Stimulated activated CD8-positive, alpha-beta memory T cell treated with anti-CD3 and anti-CD28 coated beads, Interleukin-15, amount 100 ng/mL, for 1 hour (primary cell): Measurements from ENCODE around the gene IDI2.
"Not testable (repeated sequence)": the region's sequence is repeated elsewhere in the genome, so short reads cannot be mapped to it uniquely, and the experiment has no call there.

Experiments
- DNase-seq: peaks from one replicate; pipeline ENCODE4 v3.0.0-alpha.2; 2020; ENCODE audit warnings: low read depth

Gene IDI2

DNA sequence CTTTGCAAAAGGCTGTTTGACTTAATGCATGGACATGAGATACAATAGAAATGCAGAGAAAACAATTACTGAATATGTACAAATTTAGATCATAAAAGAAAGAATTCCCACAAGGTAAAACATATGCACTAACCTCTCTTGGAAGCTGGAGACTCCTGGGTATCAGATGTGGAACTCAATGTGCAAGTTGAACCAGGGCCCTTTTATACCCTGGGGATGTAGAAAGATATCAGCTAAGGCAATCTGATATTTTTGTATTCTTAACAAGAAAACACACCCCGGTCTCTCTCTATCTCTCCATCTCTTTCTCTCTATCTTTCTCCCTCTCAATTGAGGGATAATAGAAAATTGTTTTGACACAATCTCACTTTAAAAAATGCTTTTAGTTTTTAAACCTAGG is at the start of gene IDI2:
TSS of gene IDI2 (minus strand) at position 177 of the 400 bp plus-strand sequence. CDS start 1,136 bp downstream, outside the sequence.
- no peak for DNase-seq

DNA sequence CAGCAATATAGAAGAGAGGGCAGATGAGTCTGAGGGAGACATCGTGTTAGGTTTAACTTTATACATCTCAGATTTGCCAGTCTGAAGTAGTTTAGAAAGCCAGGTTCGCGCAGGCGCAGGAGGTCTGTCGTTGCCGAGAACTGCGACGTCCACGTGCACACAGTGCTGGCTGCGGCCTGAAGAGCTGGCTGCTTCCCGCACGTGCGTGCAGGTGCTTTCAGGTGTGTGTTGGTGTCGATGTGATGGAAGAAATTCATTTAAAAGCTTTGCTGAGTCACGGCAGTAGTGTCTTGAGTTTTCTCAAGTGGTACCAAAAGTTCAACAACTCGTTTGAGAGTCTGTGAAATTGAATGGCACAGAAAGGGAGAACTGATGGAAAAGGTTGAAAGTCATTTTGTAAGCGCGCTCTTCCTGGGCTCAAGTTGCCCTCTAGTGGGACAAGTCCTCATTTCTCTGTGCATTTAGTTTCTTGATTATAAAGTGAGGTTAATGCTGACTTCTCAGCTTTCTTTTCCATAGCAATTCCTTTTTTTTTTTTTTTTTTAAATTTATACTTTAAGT is 49.2 kb upstream of the IDI2 start:
- DNase-seq: no peak

DNA sequence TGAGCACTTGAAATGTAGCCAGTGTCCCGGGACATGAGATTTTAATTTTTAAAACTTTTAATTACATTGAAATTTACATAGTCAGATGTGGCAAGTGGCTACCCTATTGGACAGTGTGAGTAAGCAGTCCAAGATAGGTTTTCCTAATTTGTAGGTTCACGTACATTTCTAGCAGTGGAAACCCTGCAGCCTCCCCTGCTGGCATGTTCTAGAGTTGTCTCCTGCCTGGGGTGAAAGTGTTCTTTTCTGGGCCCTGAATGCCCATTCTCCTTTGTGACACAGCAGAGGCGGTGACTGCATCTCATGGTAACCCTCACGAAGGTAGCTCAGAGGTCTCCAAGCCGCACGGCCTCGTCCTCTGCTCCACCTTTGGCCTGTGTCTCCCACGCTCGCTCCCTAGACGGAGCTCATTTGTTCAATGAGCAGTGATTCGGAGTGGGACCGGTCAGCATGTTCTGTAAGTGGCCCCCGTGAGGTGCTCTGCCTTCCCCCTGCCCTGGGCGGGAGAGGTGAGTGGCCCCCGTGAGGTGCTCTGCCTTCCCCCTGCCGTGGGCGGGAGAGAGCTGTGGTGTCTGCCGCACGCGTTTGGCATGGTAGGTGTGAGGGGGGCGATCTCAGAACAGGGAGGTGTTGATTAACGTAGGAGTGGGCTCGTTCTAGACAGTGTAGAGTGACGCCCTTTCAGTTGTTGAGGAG is 48.5 kb upstream of the IDI2 start:
- no peak for DNase-seq

DNA sequence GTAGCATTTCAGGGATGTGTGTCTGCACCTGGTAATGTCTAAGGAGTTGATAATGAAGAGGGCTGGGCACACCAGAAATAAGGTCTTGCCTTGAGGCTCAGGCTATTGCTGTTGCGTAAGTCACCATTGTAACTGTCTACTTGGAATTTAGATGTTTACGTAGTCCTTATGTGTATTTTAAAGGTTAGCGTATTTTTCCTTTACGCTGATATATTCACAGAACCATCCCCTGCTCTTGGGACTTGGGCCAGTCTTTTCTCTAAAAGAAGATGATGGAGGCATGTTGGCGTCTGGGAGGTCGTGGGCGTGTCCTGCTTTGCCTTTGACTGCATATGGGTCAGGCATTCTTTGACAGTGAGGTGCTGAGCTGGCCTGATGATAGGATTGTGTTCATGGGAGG is 45.3 kb upstream of the IDI2 start:
- no peak for DNase-seq

DNA sequence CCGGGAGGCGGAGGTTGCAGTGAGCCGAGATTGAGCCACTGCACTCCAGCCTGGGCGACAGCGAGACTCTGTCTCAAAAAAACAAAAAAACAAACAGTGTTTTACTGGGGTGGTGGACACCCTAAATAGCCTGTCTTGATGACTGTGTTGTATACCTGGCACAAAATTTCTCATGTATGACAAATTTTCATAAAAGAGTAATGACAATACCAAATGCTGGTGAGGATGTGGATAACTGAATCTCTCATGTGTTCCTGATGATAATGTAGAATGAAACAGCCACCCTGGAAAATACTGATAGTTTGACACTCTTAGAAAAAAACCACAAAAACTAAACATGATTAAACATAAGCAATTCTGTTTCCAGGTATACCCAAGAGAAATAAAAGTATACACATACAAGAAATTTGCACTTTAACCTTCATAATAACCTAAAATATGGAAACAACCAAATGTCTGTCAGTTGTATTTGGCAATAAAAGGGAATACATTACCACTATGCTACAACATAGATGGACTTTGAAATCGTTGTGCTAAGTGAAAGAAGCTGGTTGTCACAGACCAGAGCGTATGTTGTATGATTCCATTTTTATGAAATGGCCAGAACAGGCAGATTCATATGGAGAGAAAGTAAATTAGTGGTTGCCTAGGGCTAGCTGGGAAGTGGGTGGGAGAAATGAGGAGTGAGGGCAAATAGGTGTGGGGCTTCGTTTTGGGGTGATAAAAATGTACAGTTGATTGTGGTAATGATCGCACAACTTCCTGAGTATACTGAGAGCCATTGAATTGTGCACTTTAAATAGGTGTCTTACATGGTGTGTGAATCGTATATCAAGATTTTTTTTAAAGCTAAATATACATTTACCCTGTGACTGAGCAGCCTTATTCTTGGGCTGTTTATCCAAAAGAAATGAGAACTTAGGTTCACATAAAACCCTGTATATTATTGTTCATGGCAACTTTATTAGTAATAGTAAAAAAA is 43.0 kb upstream of the IDI2 start:
- no peak for DNase-seq

DNA sequence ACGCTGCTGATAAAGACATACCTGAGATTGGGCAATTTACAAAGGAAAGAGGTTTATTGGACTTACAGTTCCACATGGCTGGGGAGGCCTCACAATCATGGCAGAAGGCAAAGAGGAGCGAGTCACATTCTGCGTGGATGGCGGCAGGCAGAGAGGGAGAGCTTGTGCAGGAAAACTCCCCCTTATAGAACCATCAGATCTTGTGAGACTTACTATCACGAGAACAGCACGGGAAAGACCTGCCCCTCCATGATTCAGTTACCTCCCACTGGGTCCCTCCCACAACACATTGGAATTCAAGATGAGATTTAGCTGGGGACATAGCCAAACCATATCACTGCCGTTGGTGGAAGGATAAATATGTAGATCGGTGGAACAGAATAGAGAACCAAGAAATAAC is 41.1 kb upstream of the IDI2 start:
- not testable (repeated sequence) for DNase-seq

DNA sequence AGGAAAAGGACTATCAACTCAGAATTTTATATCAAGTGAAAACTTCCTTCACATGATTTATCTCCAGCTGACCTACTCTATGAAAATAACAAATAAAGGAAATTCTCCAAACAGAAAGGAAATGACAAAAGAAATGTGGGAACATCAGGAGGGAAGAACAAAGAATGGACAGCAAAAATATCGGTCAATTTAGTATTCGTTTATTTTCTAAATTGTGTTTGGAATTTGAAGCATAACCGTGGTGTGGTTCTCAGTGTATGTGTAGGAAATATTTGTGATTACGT is 39.2 kb upstream of the IDI2 start:
- DNase-seq: no peak

DNA sequence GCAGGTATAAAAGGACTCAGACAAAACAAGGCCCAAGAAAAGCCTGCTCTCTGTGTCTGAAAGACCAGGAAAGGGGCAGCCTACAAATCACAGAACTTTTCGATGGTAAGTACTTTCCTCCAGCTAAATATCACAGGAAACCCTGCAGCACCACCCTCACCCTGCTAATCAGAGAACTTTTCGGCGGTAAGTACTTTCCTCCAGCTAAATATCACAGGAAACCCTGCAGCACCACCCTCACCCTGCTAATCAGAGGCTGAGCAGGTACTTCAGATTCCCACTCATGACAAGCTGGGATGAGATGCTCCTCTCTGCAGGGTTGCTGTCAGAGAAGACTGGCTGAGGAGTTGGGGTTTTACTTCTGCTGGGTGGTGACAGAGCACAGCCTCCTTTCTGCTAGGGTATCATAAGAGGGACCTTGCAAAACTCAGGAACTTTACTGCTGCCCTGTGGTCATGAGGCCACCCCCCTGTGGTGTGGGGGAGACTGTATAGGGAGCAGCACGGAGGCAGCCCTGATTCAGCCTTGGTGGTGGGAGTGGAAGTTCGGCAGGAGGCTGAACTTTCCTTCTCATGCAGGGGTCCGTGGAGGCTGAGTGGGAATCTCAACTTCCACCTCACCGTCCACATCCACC is 37.7 kb upstream of the IDI2 start:
- no peak for DNase-seq

DNA sequence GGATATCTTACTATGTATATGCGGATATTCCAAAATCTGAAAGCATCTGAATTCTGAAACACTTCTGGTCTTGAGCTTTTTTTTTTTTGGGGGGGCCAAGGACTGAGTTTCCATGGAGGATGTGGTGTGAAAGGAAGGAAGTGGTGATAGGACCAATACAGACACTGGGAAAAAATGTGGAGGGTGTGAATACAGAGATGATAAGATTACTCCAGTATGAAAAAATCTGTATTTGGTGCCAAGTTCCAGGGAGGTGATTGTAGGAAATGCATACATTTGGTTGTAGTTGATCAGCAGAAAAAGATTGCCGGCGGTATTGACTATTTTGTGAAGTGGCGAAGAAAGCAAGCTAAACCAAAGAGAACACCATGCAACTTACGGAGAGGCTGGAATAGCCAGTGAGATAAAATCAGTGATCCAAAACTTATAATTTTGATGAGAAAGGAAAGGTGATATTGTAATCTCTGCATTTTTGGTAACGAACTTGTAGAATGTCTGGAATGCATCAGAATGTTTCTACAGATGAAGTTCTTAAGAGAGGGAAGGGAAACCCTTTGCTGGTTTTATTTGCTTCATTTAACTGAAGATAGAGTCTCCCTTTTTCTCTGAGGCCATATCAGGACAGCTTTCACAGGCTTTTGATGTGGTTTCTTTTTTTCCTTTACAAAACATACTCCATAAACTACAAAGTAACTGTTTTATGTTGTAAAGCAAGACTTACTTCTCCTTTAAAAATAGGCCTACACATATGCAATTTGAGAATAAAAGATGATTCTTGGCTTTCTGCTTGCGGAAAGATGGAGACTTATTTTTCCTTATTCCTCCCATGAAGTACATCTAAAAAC is 36.5 kb upstream of the IDI2 start:
- no peak for DNase-seq

DNA sequence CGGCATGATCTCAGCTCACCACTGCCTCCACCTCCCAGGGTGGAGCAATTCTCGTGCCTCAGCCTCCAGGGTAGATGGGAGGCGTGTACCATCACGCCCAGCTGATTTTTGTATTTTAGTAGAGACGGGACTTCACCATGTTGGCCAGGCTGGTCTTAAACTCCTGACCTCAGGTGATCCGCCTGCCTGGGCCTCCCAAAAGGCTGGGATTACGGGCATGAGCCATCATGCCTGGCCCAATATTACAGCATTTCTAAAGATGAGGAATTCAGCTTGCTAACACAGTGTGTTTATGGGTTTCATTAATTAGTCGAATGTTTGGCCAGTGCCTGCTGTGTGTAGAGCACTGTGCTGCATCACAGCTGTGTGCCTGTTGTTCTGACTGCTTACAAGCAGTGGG is 34.2 kb upstream of the IDI2 start:
- DNase-seq: no peak

DNA sequence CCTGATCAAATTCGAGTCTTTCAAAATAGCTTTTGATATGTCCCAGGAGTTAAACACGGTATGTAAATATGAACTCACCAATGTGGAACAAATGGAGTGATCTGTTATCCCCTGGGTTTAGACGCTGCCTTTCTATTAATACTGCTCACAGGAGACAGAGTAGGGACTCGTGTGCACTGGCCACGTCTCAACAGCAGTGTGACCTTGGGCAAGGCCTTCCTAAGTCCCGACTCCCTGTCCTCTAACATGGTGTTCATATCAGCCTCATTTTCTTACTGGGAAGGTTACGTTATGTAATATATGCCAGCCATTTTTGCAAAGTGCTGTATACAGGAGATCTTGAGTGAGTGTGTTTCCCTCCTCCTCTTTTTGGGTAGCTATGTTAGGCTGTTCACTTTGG is 32.4 kb upstream of the IDI2 start:
- DNase-seq: no peak

DNA sequence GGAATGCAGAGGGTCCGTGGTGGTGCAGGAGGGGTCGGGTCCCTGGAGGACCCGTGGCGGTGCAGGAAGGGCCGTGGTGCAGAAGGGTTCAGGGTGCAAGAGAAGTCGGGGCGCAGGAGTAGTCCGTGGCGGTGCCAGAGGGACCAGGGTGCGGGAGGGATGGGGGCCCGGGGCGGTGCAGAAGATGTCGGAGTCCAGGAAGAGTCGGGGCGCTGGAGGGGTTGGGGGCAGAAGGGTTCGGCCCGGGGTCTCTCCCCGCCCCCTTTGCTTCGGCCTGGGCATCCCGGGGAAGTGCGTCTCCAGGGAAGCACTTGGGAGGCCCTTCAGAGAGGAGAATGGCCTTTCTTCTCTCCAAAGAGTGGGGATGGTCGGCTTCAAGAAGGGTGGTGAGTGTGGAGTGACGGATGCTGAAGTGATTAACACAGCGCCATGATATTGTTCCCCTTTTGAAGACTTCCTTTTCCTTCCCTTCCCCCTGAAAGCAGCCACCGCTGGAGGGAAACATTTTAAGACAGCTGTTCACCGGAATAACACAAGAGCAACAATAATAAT is 31.5 kb upstream of the IDI2 start:
- no peak for DNase-seq

DNA sequence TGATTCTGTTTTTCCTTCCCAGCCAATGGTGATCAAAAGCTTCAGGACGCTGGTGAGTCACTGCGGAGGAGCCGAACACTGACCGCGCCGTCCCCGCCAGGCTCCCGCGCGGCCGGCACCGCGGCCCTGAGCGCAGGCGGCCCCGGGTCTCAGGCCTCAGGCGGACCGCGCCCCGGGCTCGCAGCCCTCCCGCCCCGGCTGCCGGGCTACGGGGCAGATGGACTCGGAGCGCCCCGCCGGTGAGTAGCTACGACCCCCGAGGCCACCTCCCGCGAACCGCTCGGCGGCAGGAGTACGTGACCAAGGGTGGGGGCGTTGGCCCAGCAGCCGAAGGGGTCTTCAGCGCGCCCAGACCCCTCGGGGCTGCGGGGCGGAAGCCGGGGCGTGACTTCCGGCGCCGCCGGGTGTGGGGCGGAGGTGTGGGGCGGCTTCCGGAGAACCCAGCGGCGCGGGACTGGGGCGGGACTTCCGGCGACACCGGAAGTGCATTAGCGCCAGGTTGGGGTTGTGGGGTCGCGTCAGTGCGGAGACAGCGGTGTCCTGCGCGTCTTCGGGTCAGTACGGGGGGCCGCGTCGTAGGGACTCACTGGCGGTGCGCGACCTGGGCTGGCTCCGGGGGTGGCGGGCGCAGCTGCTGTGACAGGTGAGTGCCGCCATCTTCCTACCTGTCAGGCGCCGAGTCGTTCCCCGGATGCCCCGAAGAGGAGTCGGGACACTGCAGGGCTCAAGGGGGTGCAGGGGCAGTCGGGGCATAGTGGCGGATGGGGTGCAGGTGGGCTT is 30.9 kb upstream of the IDI2 start, which contains the start of gene WDR37:
TSS of gene WDR37 (plus strand) at position 60 of the 780 bp plus-strand sequence. CDS start 15,771 bp downstream, outside the sequence.
- DNase-seq: peak; percentile 80

DNA sequence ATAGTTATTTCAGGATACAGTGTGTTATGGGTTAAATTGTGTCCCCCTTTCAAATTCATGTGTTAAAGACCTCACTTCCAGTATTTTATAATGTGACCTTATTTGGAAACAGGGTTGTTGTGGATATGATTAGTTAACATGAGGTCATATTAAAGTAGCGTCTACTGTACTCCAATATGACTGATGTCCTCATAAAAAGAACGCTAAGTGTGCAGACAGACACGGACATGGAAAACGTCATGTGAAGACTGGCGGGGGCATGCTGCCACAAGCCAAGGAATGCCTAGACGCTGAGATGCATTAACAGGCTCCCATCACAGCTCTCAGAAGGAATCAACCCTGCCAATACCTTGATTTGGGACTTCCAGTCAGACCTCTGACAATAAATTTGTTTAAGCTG is 29.0 kb upstream of the IDI2 start:
- DNase-seq: no peak

DNA sequence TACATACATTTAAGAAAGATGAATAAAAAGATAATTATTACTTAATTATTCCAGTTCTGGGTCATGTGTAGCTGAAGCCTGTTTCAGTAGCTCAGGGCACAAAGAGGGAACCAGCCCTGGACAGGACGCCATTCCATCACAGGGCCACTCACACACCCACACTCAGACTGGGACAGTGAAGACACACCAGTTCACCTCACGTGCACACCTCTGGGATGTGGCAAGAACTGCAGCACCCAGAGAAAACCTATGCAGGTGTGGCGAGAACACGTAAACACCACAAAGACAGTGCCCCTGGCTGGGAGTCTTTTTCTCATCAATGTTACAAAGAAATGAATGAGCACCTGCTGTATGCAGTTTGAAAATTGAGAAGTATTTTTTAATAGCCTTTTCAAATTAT is 24.9 kb upstream of the IDI2 start:
- no peak for DNase-seq

DNA sequence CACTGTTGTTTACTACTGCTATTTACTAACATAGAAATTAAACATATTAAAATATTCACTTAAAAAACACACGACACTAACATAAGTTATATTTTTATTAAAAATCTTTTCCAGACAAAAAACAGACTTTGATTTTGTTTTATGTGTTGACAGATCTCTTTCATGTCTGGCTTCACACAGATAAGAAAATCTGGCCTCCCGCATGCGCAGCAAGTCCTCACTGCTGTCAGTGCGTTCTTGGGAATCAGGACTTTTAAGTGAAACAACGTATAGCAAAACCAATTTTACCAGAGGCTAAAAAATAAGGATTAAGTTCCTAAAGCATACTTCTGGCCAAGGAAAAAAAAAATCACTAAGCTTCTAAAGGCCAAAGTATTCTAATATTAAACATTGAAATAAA is 24.5 kb upstream of the IDI2 start:
- DNase-seq: no peak

DNA sequence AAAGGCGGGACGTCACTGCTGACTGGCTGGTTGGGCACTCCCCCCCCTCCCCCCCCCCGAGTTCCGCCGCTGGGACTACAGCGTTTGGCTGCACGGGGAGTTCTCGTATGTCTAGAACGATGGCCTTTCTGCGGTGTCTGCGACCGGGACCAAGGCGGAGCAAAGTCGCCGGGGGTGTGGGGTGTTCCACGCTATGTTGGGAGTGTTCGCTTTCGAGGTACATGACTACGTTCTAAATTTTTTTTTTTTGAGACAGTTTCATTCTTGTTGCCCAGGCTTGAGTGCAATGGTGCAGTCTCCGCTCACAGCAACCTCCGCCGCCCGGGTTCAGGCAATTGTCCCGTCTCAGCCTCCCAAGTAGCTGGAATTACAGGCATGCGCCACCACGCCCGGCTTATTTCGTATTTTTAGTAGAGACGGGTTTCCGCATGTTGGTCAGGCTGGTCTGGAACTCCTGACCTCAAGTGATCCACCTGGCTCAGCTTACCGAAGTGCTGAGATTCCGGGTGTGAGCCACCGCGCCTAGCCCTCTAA is 23.8 kb upstream of the IDI2 start:
- no peak for DNase-seq

DNA sequence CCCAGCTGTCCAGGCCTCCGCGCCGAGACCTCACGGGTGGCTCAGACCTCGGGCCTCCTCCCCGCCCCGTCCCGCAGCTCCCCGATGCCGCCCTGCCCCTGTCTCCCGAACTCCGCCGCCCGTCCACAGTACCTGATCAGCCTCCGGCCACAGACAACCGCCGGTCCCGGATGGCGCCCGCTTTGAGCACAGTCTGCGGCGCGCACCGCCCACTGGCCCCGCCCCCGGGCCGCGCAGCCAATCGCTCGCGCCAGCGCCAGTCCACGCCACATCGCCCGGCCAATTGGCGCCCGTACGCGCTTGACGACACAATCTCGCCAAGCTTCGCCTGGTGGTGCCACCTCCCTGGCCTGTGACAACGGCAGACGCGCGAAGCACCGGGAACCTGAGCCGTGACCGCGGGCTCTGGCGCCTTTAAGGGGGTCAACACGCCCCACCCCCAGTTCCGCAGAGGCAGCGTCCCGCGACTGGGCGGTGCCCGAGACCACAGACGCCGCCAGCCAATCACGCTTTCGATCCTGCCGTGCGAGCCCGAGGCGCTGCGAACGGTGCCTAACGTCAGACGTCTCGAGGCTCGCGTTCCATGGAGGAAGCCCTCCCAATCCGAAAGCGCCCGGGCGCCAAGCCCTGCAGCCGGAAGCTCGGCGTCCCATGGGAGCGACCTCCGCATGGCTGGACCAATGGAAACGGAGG is 23.2 kb upstream of the IDI2 start, which contains the start of gene IDI1:
TSS of gene IDI1 (minus strand) at position 388 of the 693 bp plus-strand sequence. CDS start at position 272, 116 bp downstream.
- peak; percentile 91 for DNase-seq

DNA sequence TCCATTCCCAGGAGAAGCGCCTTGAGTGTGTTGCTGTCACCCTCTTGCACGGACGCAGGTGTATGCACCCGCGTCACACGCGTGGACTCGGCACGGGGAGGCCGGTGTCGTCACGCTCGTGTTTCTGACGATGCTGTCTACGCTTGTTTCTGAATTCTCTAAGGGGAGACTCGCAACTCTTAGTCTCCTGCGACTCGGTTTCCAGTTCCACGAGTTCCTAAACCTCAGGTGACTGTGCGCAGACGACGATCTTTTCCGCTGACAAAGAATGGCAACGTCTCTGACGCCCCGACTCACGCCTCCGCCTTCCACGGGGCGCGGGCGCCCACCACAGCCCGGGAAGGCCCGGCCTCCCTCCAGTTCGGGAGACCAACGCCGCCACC is 22.7 kb upstream of the IDI2 start:
- peak; percentile 25 for DNase-seq
